Keratinocyte (primary cell): ENCODE results near the gene EIF5AL1. TPM values are rescaled to one million over a fixed set of nuclear protein-coding genes. Genes with fewer than 3 reads are reported as not detected.
"Not testable (repeated sequence)": the region's sequence is repeated elsewhere in the genome, so short reads cannot be mapped to it uniquely, and the experiment has no call there.

Experiments
- DNase-seq: peaks from one replicate; pipeline ENCODE4 v3.0.0-alpha.2; 2011; ENCODE audit warnings: low read depth, missing footprints, low spot score
- FAIRE-seq: peaks from 2 replicates; lab custom pipeline; 2011; peaks lifted over from hg19 to GRCh38; lab: Jason Lieb, UNC
- H2AFZ ChIP-seq: 2 replicates; pipeline ENCODE4 v1.6.0; 2012; ENCODE audit warnings: low read length, control low read depth, inconsistent platforms; ENCODE audit not compliant: control insufficient read depth
- H3K27ac ChIP-seq: 2 replicates; pipeline ENCODE4 v1.5.1; 2011; ENCODE audit warnings: low read length; ENCODE audit not compliant: control insufficient read depth, insufficient read depth
- H3K27me3 ChIP-seq: 3 replicates; pipeline ENCODE4 v1.6.0; 2011; ENCODE audit warnings: low read length; ENCODE audit not compliant: control insufficient read depth, insufficient read depth; ENCODE audit errors: extremely low read depth
- H3K36me3 ChIP-seq, 2 experiments: 2 replicates in 1 of 2; 3 replicates in 1 of 2; pipeline ENCODE4 v1.5.1; 2011; ENCODE audit warnings: low read length in 2 of 2, mild to moderate bottlenecking in 1 of 2; ENCODE audit not compliant: control insufficient read depth in 2 of 2, insufficient read depth in 2 of 2; ENCODE audit errors: extremely low read depth in 1 of 2
- H3K4me1 ChIP-seq: 3 replicates; pipeline ENCODE4 v1.5.1; 2011; ENCODE audit warnings: low read length; ENCODE audit not compliant: control insufficient read depth, insufficient read depth; ENCODE audit errors: extremely low read depth
- H3K4me2 ChIP-seq: 3 replicates; pipeline ENCODE4 v1.6.0; 2011; ENCODE audit warnings: low read depth, low read length; ENCODE audit not compliant: control insufficient read depth, insufficient read depth; ENCODE audit errors: extremely low read depth
- H3K4me3 ChIP-seq, 3 experiments: fragments of 200-600 bp in 1 of 3; sonication (generic) in 1 of 3; 2 replicates in 2 of 3; 3 replicates in 1 of 3; pipeline ENCODE4 v1.5.1; 2011 to 2016; ENCODE audit warnings: low read length in 3 of 3, mild to moderate bottlenecking in 3 of 3, control low read depth in 2 of 3, inconsistent platforms in 1 of 3, low read depth in 1 of 3, mixed read lengths in 1 of 3, mixed run types in 1 of 3, moderate library complexity in 1 of 3; ENCODE audit not compliant: control insufficient read depth in 2 of 3, insufficient read depth in 2 of 3; ENCODE audit errors: extremely low read depth in 1 of 3
- H3K79me2 ChIP-seq: 2 replicates; pipeline ENCODE4 v1.6.0; 2012; ENCODE audit warnings: low read length; ENCODE audit not compliant: control insufficient read depth, insufficient read depth
- H3K9ac ChIP-seq: 3 replicates; pipeline ENCODE4 v1.6.0; 2011; ENCODE audit warnings: low read length; ENCODE audit not compliant: control insufficient read depth, insufficient read depth; ENCODE audit errors: extremely low read depth
- H3K9me1 ChIP-seq: 3 replicates; pipeline ENCODE4 v1.6.0; 2011; ENCODE audit warnings: low read length; ENCODE audit not compliant: control insufficient read depth, insufficient read depth; ENCODE audit errors: extremely low read depth
- H3K9me3 ChIP-seq: 2 replicates; pipeline ENCODE4 v1.5.1; 2012; ENCODE audit warnings: low read depth, low read length; ENCODE audit not compliant: control insufficient read depth
- H4K20me1 ChIP-seq: 3 replicates; pipeline ENCODE4 v1.6.0; 2011; ENCODE audit warnings: low read length; ENCODE audit not compliant: control insufficient read depth, insufficient read depth; ENCODE audit errors: extremely low read depth
- CTCF ChIP-seq, 3 experiments: IDR thresholded peaks in 1 of 3; conservative IDR thresholded peaks in 1 of 3; optimal IDR thresholded peaks in 1 of 3; 2 replicates in 2 of 3; 3 replicates in 1 of 3; pipeline versions ENCODE3 to v1.5.1; 2011; ENCODE audit warnings: low read length in 3 of 3, mild to moderate bottlenecking in 3 of 3, moderate library complexity in 2 of 3, control low read depth in 1 of 3, inconsistent platforms in 1 of 3; ENCODE audit not compliant: insufficient read depth in 2 of 3; ENCODE audit errors: extremely low read depth in 1 of 3
- EZH2 ChIP-seq: IDR thresholded peaks from one replicate; pipeline ENCODE4 v1.6.1; 2012; ENCODE audit warnings: inconsistent platforms, mild to moderate bottlenecking, low read length, moderate library complexity
- dilution Hi-C: fragments of 300-500 bp; cut with MboI; formaldehyde crosslinking; loops from one replicate; pipeline ENCODE4 v1.7.0; 2020; ENCODE audit warnings: low sequenced_read_pairs; ENCODE audit not compliant: extremely low pct_ligation_motif_present
- polyA plus RNA-seq, 5 experiments: library from polyadenylated mRNA; depleted of rRNA in 3 of 5; stranded (reverse) in 3 of 5; stranded (forward) in 1 of 5; unstranded in 1 of 5; fragments of >200 nt; gene quantifications; 1 replicate in 1 of 5; 2 replicates in 3 of 5; 3 replicates in 1 of 5; pipeline versions ENCODE4 v1.2.1 to v1.2.3, GENCODE V29; 2011 to 2012; ENCODE audit warnings: missing spikeins in 2 of 5, low read depth in 1 of 5, low replicate concordance in 1 of 5

Gene EIF5AL1
- polyA plus RNA-seq, 1 donor (not counting 4 experiments of a cell fraction or from before 2014, with no cell fraction given) = 1.2 TPM

GRCh38 chr10:79502561-79503309 lies 9.6 kb upstream of the EIF5AL1 start:
- H3K9ac ChIP-seq = no peak overlapping the region
- FAIRE-seq (no peak), DNase-seq (no peak)
- no peaks in the 10 kb centered on the region for H3K9me1 ChIP-seq
- no peak overlapping the region for H2AFZ ChIP-seq
- TF ChIP-seq EZH2 (no peak), CTCF (optimal IDR thresholded peaks at IDR 0.05 in 1 of 3, IDR thresholded peaks at IDR 0.05 in 1 of 3, conservative IDR thresholded peaks at IDR 0.05 in 1 of 3; ENCODE audit: extremely low read depth in 1 of 3, insufficient read depth in 2 of 3, low read length in 3 of 3) (peak; percentile 21 to 38 (median 23))
- no peaks in the 10 kb centered on the region for H3K79me2 ChIP-seq
- no peaks in the 10 kb centered on the region for H3K36me3 ChIP-seq
- H3K4me1 ChIP-seq = no peaks in the 10 kb centered on the region
- H3K4me2 ChIP-seq = no peak overlapping the region
- H3K4me3 ChIP-seq = no peak overlapping the region
- H3K9me3 ChIP-seq = no peaks in the 10 kb centered on the region
- H3K27me3 ChIP-seq = peaks cover 23% of the 10 kb centered on the region
- dilution Hi-C loops = no loop called here
- no peak overlapping the region for H3K27ac ChIP-seq
- no peaks in the 10 kb centered on the region for H4K20me1 ChIP-seq

- DNase-seq, FAIRE-seq, dilution Hi-C loops, H2AFZ ChIP-seq, H3K79me2 ChIP-seq, H3K4me3 ChIP-seq, H3K27ac ChIP-seq, H3K9ac ChIP-seq, H4K20me1 ChIP-seq, H3K4me2 ChIP-seq, H3K9me1 ChIP-seq, H3K4me1 ChIP-seq, H3K36me3 ChIP-seq, H3K9me3 ChIP-seq: not testable (repeated sequence)
- H3K27me3 ChIP-seq = peaks cover 23% of the 10 kb centered on the region
These were observed 8.5 kb upstream of the EIF5AL1 start for GRCh38 chr10:79503787-79504186.

- H3K79me2 ChIP-seq, FAIRE-seq, H3K9me1 ChIP-seq, H3K36me3 ChIP-seq, H4K20me1 ChIP-seq, DNase-seq, dilution Hi-C loops, H3K4me2 ChIP-seq, H3K9me3 ChIP-seq, H3K9ac ChIP-seq, H3K4me3 ChIP-seq, H3K27ac ChIP-seq, H3K4me1 ChIP-seq, H2AFZ ChIP-seq: not testable (repeated sequence)
- H3K27me3 ChIP-seq = peaks cover 20% of the 10 kb centered on the region
These were observed 7.8 kb upstream of the EIF5AL1 start for GRCh38 chr10:79504483-79504882.

GRCh38 chr10:79505328-79505727 lies 7.0 kb upstream of the EIF5AL1 start:
- H3K36me3 ChIP-seq, DNase-seq, H3K79me2 ChIP-seq, H4K20me1 ChIP-seq, H3K4me2 ChIP-seq, H3K9me3 ChIP-seq, H3K4me3 ChIP-seq, H3K9me1 ChIP-seq, H3K27ac ChIP-seq, H2AFZ ChIP-seq, H3K9ac ChIP-seq, FAIRE-seq, dilution Hi-C loops, H3K4me1 ChIP-seq: not testable (repeated sequence)
- H3K27me3 ChIP-seq = peaks cover 18% of the 10 kb centered on the region
